B cell (primary cell): ENCODE results near the gene ABHD17B.

Experiments used
- CTCF ChIP-seq: fragments of 200-600 bp; IDR thresholded peaks from one replicate; pipeline ENCODE4 v1.8.0; 2022; ENCODE audit warnings: antibody characterized with exemption, mild to moderate bottlenecking
- EZH2 ChIP-seq: IDR thresholded peaks from 2 replicates; pipeline ENCODE4 v1.6.1; 2012; ENCODE audit warnings: borderline replicate concordance, low read depth, mild to moderate bottlenecking, moderate library complexity, low read length; ENCODE audit not compliant: insufficient read depth, poor library complexity, severe bottlenecking

- TF ChIP-seq EZH2 (no peak), CTCF (peak; percentile 40)
Measured at GRCh38 chr9:71835596-71835995, 75.4 kb downstream of the ABHD17B start.
